ENCODE results near the gene SPAG17. TPM values are rescaled to one million over a fixed set of nuclear protein-coding genes. Genes with fewer than 3 reads are reported as not detected.

Gene SPAG17
- total RNA-seq, 1 donor from 2014 or later, result 2.7 TPM

- DNase-seq (ENCODE audit: low spot score), result no peak
Observed at GRCh38 chr1:117904485-117904884, 280.5 kb downstream of the SPAG17 start.

All from mucosa of gallbladder (tissue), 1 donor.